Hepatocyte (in vitro differentiated cells): Measurements from ENCODE around the gene ATP8B3. TPM values are rescaled to one million over a fixed set of nuclear protein-coding genes. Genes with fewer than 3 reads are reported as not detected.
A peak's percentile ranks its signal among the peaks of the same experiment; 100 is the strongest.
"Not testable (repeated sequence)": the region's sequence is repeated elsewhere in the genome, so short reads cannot be mapped to it uniquely, and the experiment has no call there.

Experiments used
- DNase-seq: peaks from one replicate; pipeline ENCODE4 v3.0.0-alpha.2; 2016; ENCODE audit warnings: low spot score
- H2AFZ ChIP-seq: fragments of 200-600 bp; sonication (generic); 2 replicates; pipeline ENCODE4 v1.6.0; 2016; ENCODE audit warnings: antibody characterized with exemption, mild to moderate bottlenecking
- H3K27ac ChIP-seq: fragments of 200-600 bp; sonication (generic); 2 replicates; pipeline ENCODE4 v1.5.1; 2016; ENCODE audit warnings: mild to moderate bottlenecking
- H3K27me3 ChIP-seq: fragments of 200-600 bp; sonication (generic); 2 replicates; pipeline ENCODE4 v1.6.1; 2016
- H3K36me3 ChIP-seq: fragments of 200-600 bp; sonication (generic); replicated peaks from 2 replicates; pipeline ENCODE4 v1.5.1; 2016; ENCODE audit warnings: low read depth; ENCODE audit not compliant: insufficient read depth
- H3K4me1 ChIP-seq: fragments of 200-600 bp; sonication (generic); 2 replicates; pipeline ENCODE4 v1.5.1; 2016; ENCODE audit warnings: mild to moderate bottlenecking, moderate library complexity; ENCODE audit not compliant: insufficient read depth
- H3K4me2 ChIP-seq: fragments of 200-600 bp; sonication (generic); 2 replicates; pipeline ENCODE4 v1.6.0; 2016
- H3K4me3 ChIP-seq: fragments of 200-600 bp; sonication (generic); 2 replicates; pipeline ENCODE4 v1.5.1; 2016; ENCODE audit warnings: mild to moderate bottlenecking
- H3K79me2 ChIP-seq: fragments of 200-600 bp; sonication (generic); 2 replicates; pipeline ENCODE4 v1.6.0; 2017; ENCODE audit warnings: mild to moderate bottlenecking
- H3K9me2 ChIP-seq: fragments of 200-600 bp; sonication (generic); replicated peaks from 2 replicates; pipeline ENCODE4 v1.6.0; 2017; ENCODE audit warnings: mild to moderate bottlenecking; ENCODE audit not compliant: insufficient read depth
- H3K9me3 ChIP-seq: fragments of 200-600 bp; sonication (generic); 2 replicates; pipeline ENCODE4 v1.5.1; 2016; ENCODE audit warnings: low read depth, mild to moderate bottlenecking
- H4K20me1 ChIP-seq: fragments of 200-600 bp; sonication (generic); 2 replicates; pipeline ENCODE4 v1.6.0; 2016; ENCODE audit warnings: mild to moderate bottlenecking; ENCODE audit not compliant: insufficient read depth, poor library complexity, severe bottlenecking
- CTCF ChIP-seq: fragments of 200-600 bp; sonication (generic); IDR thresholded peaks from 2 replicates; pipeline ENCODE4 v1.5.1; 2016; ENCODE audit warnings: antibody characterized with exemption, mild to moderate bottlenecking; ENCODE audit not compliant: poor library complexity
- EZH2 ChIP-seq: fragments of 200-600 bp; sonication (generic); IDR thresholded peaks from 2 replicates; pipeline ENCODE4 v1.6.1; 2016; ENCODE audit warnings: antibody characterized with exemption, mild to moderate bottlenecking, borderline replicate concordance
- EZH2phosphoT487 ChIP-seq: fragments of 200-600 bp; sonication (generic); IDR thresholded peaks from one replicate; pipeline ENCODE4 v1.6.1; 2018; ENCODE audit warnings: antibody characterized with exemption, mild to moderate bottlenecking, low read depth, moderate library complexity; ENCODE audit not compliant: unreplicated experiment, severe bottlenecking
- WGBS: methylation state at CpG from one replicate; pipeline ENCODE4 v1.1.6; 2016; ENCODE audit warnings: low lambda C conversion rate; ENCODE audit errors: missing lambda C conversion rate; 5-methylcytosine and 5-hydroxymethylcytosine counted together
- polyA plus RNA-seq: library from polyadenylated mRNA; unstranded; fragments of >200 nt; fragmentation: Nextera tagmentation; extraction: Ambion mirVana; gene quantifications from 2 replicates; pipeline ENCODE4 v1.2.1, GENCODE V29; 2016
- total RNA-seq: library from RNA; depleted of rRNA; stranded (reverse); fragments of >200 nt; gene quantifications from 2 replicates; pipeline ENCODE4 v1.2.3, GENCODE V29; 2014

ATP8B3 gene
- total and polyA plus RNA-seq, 2 experiments from 2014 or later = 1.7 to 2.4 TPM

GRCh38 chr19:1761528-1762242, 50.4 kb downstream of the ATP8B3 start:
- Histone ChIP-seq H3K9me2 (no peaks in the 10 kb centered on the region), H3K27me3 (peaks cover 99% of the 10 kb centered on the region), H3K4me3 (no peak overlapping the region), H2AFZ (no peak overlapping the region), H3K27ac (no peak overlapping the region), H3K79me2 (no peaks in the 10 kb centered on the region), H3K4me1 (no peaks in the 10 kb centered on the region), H3K36me3 (no peaks in the 10 kb centered on the region), H3K4me2 (no peak overlapping the region), H4K20me1 (no peaks in the 10 kb centered on the region), H3K9me3 (no peaks in the 10 kb centered on the region)
- WGBS = 30% methylated on average over 26 of the region's 30 CpGs
- no peak for DNase-seq
- no peak for TF ChIP-seq EZH2
- no peak for TF ChIP-seq EZH2phosphoT487
- TF ChIP-seq CTCF = no peak

- WGBS = 32% methylated on average over 15 of the region's 15 CpGs
- peaks cover 97% of the 10 kb centered on the region for H3K27me3 ChIP-seq
Observed at GRCh38 chr19:1760786-1761527, 51.1 kb downstream of the ATP8B3 start.

GRCh38 chr19:1760020-1760419, 52.1 kb downstream of the ATP8B3 start:
- no peaks in the 10 kb centered on the region for H3K79me2 ChIP-seq
- no peaks in the 10 kb centered on the region for H4K20me1 ChIP-seq
- H3K4me3 ChIP-seq = no peak overlapping the region
- no peak for DNase-seq
- no peaks in the 10 kb centered on the region for H3K36me3 ChIP-seq
- H3K27ac ChIP-seq = no peak overlapping the region
- H3K27me3 ChIP-seq = peaks cover 97% of the 10 kb centered on the region
- no peak overlapping the region for H3K4me2 ChIP-seq
- H2AFZ ChIP-seq = no peak overlapping the region
- TF ChIP-seq EZH2 = no peak
- TF ChIP-seq EZH2phosphoT487 = no peak
- no peak for TF ChIP-seq CTCF
- 14% methylated on average over 13 of the region's 17 CpGs for WGBS
- H3K9me2 ChIP-seq = no peaks in the 10 kb centered on the region
- H3K4me1 ChIP-seq = no peaks in the 10 kb centered on the region
- no peaks in the 10 kb centered on the region for H3K9me3 ChIP-seq

More at GRCh38 chr19:1760786-1761527, 51.1 kb downstream of the ATP8B3 start:
- not testable (repeated sequence) for H3K79me2 ChIP-seq, H3K4me1 ChIP-seq, H3K4me3 ChIP-seq, H3K36me3 ChIP-seq, DNase-seq, H3K9me3 ChIP-seq, H3K4me2 ChIP-seq, H3K9me2 ChIP-seq, H2AFZ ChIP-seq, H3K27ac ChIP-seq, H4K20me1 ChIP-seq
- TF ChIP-seq EZH2 = peak; percentile 20
